PFSK-1 (cell line): Measurements from ENCODE around the gene PGS1.

Source experiments
- POLR2AphosphoS5 ChIP-seq: IDR thresholded peaks from 2 replicates; pipeline ENCODE4 v1.6.1; 2012; ENCODE audit warnings: low read depth, mild to moderate bottlenecking, control low read depth, low read length, moderate library complexity
- TAF1 ChIP-seq: IDR thresholded peaks from 2 replicates; pipeline ENCODE4 v1.6.1; 2012; ENCODE audit warnings: low read length, control low read depth, borderline replicate concordance; ENCODE audit not compliant: insufficient read depth

GRCh38 chr17:78392295-78392694, 13.8 kb downstream of the PGS1 start:
- TF ChIP-seq TAF1 (no peak), POLR2AphosphoS5 (no peak)
